SK-N-SH treated with all-trans-retinoic acid at 6 μM for 48 hours (cell line): ENCODE results near the gene GASK1B.

Experiments
- ATAC-seq: fragments of 200-7000 bp; cut with Tn5 transposase; 3 replicates; pipeline ENCODE4 v1.9.1; 2020; ENCODE audit warnings: mild to moderate bottlenecking, moderate library complexity
- ARNTL ChIP-seq: fragments of 450-650 bp; formaldehyde crosslinking; IDR thresholded peaks from 2 replicates; pipeline ENCODE4 v1.5.0; 2020; ENCODE audit warnings: low read depth, mild to moderate bottlenecking, moderate library complexity, borderline replicate concordance
- BACH2 ChIP-seq: fragments of 250-450 bp; sonication (Bioruptor Pico); IDR thresholded peaks from 2 replicates; pipeline ENCODE4 v1.9.0; 2021; ENCODE audit warnings: mild to moderate bottlenecking, borderline replicate concordance
- CSDC2 ChIP-seq: fragments of 250-450 bp; sonication (Bioruptor Pico); IDR thresholded peaks from 2 replicates; pipeline ENCODE4 v1.5.0; 2020; ENCODE audit warnings: mild to moderate bottlenecking, moderate library complexity
- ESRRG ChIP-seq: fragments of 250-450 bp; sonication (Bioruptor Pico); IDR thresholded peaks from 2 replicates; pipeline ENCODE4 v1.6.1; 2021; ENCODE audit warnings: mild to moderate bottlenecking
- GLIS3 ChIP-seq: fragments of 250-450 bp; sonication (Bioruptor Pico); IDR thresholded peaks from 2 replicates; pipeline ENCODE4 v1.5.0; 2020; ENCODE audit warnings: mild to moderate bottlenecking, moderate library complexity
- ISL1 ChIP-seq: fragments of 250-450 bp; sonication (Bioruptor Pico); IDR thresholded peaks from 2 replicates; pipeline ENCODE4 v2.1.2; 2022; ENCODE audit warnings: mild to moderate bottlenecking, moderate library complexity
- OSR1 ChIP-seq: fragments of 250-450 bp; sonication (Bioruptor Pico); IDR thresholded peaks from 2 replicates; pipeline ENCODE4 v1.8.0; 2022; ENCODE audit warnings: moderate library complexity, mild to moderate bottlenecking, inconsistent platforms
- PPARA ChIP-seq: fragments of 250-450 bp; sonication (Bioruptor Pico); IDR thresholded peaks from 2 replicates; pipeline ENCODE4 v1.5.0; 2020; ENCODE audit warnings: mild to moderate bottlenecking, borderline replicate concordance
- RARB ChIP-seq: fragments of 250-450 bp; sonication (Bioruptor Pico); IDR thresholded peaks from 2 replicates; pipeline ENCODE4 v1.8.0; 2021; ENCODE audit warnings: mild to moderate bottlenecking, moderate library complexity
- SNAI2 ChIP-seq: fragments of 250-450 bp; sonication (Bioruptor Pico); IDR thresholded peaks from 2 replicates; pipeline ENCODE4 v1.5.0; 2020; ENCODE audit warnings: mild to moderate bottlenecking, moderate library complexity
- TCF4 ChIP-seq: fragments of 250-450 bp; sonication (Bioruptor Pico); IDR thresholded peaks from 2 replicates; pipeline ENCODE4 v1.8.0; 2021; ENCODE audit warnings: mild to moderate bottlenecking, moderate library complexity, borderline replicate concordance
- TOX ChIP-seq: fragments of 250-450 bp; sonication (Bioruptor Pico); IDR thresholded peaks from 2 replicates; pipeline ENCODE4 v1.8.0; 2021; ENCODE audit warnings: mild to moderate bottlenecking, moderate library complexity, borderline replicate concordance
- ZC3H10 ChIP-seq: fragments of 250-450 bp; sonication (Bioruptor Pico); IDR thresholded peaks from 2 replicates; pipeline ENCODE4 v1.5.1; 2021; ENCODE audit warnings: mild to moderate bottlenecking, moderate library complexity
- ZFP3 ChIP-seq: fragments of 250-450 bp; sonication (Bioruptor Pico); IDR thresholded peaks from 2 replicates; pipeline ENCODE4 v1.5.0; 2020; ENCODE audit warnings: mild to moderate bottlenecking, moderate library complexity
- ZFP30 ChIP-seq: fragments of 450-650 bp; formaldehyde crosslinking; IDR thresholded peaks from 2 replicates; pipeline ENCODE4 v1.5.0; 2022; ENCODE audit warnings: mild to moderate bottlenecking, moderate library complexity
- ZNF565 ChIP-seq: fragments of 450-650 bp; formaldehyde crosslinking; conservative IDR thresholded peaks from 2 replicates; pipeline ENCODE4 v1.5.0; 2020; ENCODE audit warnings: low read depth, mild to moderate bottlenecking, moderate library complexity
- ZNF70 ChIP-seq: fragments of 450-650 bp; formaldehyde crosslinking; IDR thresholded peaks from 2 replicates; pipeline ENCODE4 v1.5.0; 2020; ENCODE audit warnings: mild to moderate bottlenecking, moderate library complexity
- ZNF8 ChIP-seq: fragments of 450-650 bp; formaldehyde crosslinking; IDR thresholded peaks from 2 replicates; pipeline ENCODE4 v1.5.0; 2020; ENCODE audit warnings: mild to moderate bottlenecking, moderate library complexity
- TF ChIP-seq, protein P1 (sequence below): fragments of 250-450 bp; sonication (Bioruptor Pico); IDR thresholded peaks from 2 replicates; pipeline ENCODE4 v1.5.1; 2020; ENCODE audit warnings: low read depth, mild to moderate bottlenecking, moderate library complexity
- TF ChIP-seq, protein P2 (sequence below): fragments of 250-450 bp; sonication (Bioruptor Pico); IDR thresholded peaks from 2 replicates; pipeline ENCODE4 v1.5.0; 2020; ENCODE audit warnings: mild to moderate bottlenecking, moderate library complexity
- TF ChIP-seq, protein P3 (sequence below): fragments of 250-450 bp; sonication (Bioruptor Pico); IDR thresholded peaks from 2 replicates; pipeline ENCODE4 v1.5.1; 2021; ENCODE audit warnings: mild to moderate bottlenecking, moderate library complexity
- TF ChIP-seq, protein P4 (sequence below): fragments of 250-450 bp; sonication (Bioruptor Pico); IDR thresholded peaks from 2 replicates; pipeline ENCODE4 v1.8.0; 2021; ENCODE audit warnings: low read depth, mild to moderate bottlenecking, moderate library complexity, borderline replicate concordance
- TF ChIP-seq, protein P5 (sequence below): fragments of 250-450 bp; sonication (Bioruptor Pico); IDR thresholded peaks from 2 replicates; pipeline ENCODE4 v1.8.0; 2020; ENCODE audit warnings: mild to moderate bottlenecking, moderate library complexity, borderline replicate concordance

GASK1B gene

DNA sequence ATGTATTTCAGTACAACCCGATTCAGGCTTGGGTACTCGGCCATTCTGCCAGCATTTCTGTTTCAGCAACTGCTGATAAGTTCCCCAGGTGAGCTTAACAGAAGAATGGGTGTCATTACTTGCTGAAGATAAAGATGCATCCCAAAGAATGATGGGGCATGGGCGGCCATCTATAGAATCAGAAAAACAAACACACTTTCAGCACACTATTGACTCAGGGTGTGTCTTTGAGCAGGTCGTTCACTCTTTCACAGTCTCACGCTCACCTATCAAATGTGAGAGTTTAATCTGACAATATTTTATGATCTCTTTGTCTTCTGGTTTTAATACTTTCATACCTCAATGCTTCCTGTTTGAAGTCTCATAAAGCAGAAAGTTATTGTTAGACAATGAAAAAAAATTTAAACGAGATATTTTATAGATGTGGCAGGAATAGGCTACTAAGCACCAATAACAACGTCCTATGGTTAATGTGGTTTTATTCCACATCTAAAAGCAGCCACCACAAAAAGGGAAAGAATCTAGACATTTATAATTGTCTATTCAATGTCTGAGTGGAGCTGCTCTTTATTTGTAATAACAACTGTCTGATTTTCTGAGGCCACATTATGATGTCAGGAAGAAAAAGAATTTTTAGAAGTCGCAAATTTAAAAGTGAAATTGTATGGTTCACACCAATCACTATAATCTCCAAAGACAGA is 17.0 kb downstream of the GASK1B start:
- TF ChIP-seq ZNF8 (CRISPR knock-in tag) = no peak
- no peak for TF ChIP-seq ISL1
- TF ChIP-seq ZFP3 (CRISPR knock-in tag) = no peak
- no peak for TF ChIP-seq ESRRG (CRISPR knock-in tag)
- TF ChIP-seq OSR1 (CRISPR knock-in tag) = no peak
- TF ChIP-seq ARNTL (CRISPR knock-in tag) = no peak
- TF ChIP-seq RARB (CRISPR knock-in tag) = no peak
- TF ChIP-seq SNAI2 = no peak
- TF ChIP-seq ZNF565 (CRISPR knock-in tag) = no peak
- TF ChIP-seq GLIS3 = no peak
- TF ChIP-seq, protein P1, sequence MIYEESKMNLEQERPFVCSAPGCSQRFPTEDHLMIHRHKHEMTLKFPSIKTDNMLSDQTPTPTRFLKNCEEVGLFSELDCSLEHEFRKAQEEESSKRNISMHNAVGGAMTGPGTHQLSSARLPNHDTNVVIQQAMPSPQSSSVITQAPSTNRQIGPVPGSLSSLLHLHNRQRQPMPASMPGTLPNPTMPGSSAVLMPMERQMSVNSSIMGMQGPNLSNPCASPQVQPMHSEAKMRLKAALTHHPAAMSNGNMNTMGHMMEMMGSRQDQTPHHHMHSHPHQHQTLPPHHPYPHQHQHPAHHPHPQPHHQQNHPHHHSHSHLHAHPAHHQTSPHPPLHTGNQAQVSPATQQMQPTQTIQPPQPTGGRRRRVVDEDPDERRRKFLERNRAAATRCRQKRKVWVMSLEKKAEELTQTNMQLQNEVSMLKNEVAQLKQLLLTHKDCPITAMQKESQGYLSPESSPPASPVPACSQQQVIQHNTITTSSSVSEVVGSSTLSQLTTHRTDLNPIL (CRISPR knock-in tag) = no peak
- TF ChIP-seq, protein P2, sequence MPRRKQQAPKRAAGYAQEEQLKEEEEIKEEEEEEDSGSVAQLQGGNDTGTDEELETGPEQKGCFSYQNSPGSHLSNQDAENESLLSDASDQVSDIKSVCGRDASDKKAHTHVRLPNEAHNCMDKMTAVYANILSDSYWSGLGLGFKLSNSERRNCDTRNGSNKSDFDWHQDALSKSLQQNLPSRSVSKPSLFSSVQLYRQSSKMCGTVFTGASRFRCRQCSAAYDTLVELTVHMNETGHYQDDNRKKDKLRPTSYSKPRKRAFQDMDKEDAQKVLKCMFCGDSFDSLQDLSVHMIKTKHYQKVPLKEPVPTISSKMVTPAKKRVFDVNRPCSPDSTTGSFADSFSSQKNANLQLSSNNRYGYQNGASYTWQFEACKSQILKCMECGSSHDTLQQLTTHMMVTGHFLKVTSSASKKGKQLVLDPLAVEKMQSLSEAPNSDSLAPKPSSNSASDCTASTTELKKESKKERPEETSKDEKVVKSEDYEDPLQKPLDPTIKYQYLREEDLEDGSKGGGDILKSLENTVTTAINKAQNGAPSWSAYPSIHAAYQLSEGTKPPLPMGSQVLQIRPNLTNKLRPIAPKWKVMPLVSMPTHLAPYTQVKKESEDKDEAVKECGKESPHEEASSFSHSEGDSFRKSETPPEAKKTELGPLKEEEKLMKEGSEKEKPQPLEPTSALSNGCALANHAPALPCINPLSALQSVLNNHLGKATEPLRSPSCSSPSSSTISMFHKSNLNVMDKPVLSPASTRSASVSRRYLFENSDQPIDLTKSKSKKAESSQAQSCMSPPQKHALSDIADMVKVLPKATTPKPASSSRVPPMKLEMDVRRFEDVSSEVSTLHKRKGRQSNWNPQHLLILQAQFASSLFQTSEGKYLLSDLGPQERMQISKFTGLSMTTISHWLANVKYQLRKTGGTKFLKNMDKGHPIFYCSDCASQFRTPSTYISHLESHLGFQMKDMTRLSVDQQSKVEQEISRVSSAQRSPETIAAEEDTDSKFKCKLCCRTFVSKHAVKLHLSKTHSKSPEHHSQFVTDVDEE (CRISPR knock-in tag) = no peak
- TF ChIP-seq TCF4 (CRISPR knock-in tag) = no peak
- no peak for TF ChIP-seq ZC3H10 (CRISPR knock-in tag)
- no peak for TF ChIP-seq BACH2 (CRISPR knock-in tag)
- TF ChIP-seq ZNF70 (CRISPR knock-in tag) = no peak
- no peak for TF ChIP-seq CSDC2 (CRISPR knock-in tag)
- TF ChIP-seq, protein P3, sequence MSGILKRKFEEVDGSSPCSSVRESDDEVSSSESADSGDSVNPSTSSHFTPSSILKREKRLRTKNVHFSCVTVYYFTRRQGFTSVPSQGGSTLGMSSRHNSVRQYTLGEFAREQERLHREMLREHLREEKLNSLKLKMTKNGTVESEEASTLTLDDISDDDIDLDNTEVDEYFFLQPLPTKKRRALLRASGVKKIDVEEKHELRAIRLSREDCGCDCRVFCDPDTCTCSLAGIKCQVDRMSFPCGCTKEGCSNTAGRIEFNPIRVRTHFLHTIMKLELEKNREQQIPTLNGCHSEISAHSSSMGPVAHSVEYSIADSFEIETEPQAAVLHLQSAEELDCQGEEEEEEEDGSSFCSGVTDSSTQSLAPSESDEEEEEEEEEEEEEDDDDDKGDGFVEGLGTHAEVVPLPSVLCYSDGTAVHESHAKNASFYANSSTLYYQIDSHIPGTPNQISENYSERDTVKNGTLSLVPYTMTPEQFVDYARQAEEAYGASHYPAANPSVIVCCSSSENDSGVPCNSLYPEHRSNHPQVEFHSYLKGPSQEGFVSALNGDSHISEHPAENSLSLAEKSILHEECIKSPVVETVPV (CRISPR knock-in tag) = no peak
- no peak for TF ChIP-seq PPARA (CRISPR knock-in tag)
- no peak for ATAC-seq

DNA sequence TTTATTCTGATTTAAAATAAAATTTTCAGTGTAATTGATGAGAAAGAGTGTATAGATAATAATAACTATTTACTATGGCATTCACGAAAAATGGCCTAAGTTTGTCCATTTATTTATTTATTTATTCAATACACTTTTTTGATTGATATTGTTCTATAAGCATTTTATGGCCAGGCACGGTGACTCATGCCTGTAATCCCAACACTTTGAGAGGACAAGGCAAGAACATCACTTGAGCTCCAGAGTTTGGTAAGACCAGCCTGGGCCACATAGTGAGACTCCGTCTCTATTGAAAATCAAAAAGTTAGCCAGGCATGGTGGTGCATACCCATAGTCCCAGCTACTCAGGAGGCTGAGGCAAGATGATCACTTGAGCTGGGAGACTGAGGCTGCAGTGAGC is 25.7 kb downstream of the GASK1B start:
- ATAC-seq = no peak
- TF ChIP-seq, protein P4, sequence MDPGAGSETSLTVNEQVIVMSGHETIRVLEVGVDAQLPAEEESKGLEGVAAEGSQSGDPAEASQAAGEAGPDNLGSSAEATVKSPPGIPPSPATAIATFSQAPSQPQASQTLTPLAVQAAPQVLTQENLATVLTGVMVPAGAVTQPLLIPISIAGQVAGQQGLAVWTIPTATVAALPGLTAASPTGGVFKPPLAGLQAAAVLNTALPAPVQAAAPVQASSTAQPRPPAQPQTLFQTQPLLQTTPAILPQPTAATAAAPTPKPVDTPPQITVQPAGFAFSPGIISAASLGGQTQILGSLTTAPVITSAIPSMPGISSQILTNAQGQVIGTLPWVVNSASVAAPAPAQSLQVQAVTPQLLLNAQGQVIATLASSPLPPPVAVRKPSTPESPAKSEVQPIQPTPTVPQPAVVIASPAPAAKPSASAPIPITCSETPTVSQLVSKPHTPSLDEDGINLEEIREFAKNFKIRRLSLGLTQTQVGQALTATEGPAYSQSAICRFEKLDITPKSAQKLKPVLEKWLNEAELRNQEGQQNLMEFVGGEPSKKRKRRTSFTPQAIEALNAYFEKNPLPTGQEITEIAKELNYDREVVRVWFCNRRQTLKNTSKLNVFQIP (CRISPR knock-in tag) = no peak
- TF ChIP-seq SNAI2 (no peak), PPARA (CRISPR knock-in tag) (no peak), ZNF565 (CRISPR knock-in tag) (no peak), ZFP30 (CRISPR knock-in tag) (no peak), ESRRG (CRISPR knock-in tag) (no peak)
- TF ChIP-seq, protein P5, sequence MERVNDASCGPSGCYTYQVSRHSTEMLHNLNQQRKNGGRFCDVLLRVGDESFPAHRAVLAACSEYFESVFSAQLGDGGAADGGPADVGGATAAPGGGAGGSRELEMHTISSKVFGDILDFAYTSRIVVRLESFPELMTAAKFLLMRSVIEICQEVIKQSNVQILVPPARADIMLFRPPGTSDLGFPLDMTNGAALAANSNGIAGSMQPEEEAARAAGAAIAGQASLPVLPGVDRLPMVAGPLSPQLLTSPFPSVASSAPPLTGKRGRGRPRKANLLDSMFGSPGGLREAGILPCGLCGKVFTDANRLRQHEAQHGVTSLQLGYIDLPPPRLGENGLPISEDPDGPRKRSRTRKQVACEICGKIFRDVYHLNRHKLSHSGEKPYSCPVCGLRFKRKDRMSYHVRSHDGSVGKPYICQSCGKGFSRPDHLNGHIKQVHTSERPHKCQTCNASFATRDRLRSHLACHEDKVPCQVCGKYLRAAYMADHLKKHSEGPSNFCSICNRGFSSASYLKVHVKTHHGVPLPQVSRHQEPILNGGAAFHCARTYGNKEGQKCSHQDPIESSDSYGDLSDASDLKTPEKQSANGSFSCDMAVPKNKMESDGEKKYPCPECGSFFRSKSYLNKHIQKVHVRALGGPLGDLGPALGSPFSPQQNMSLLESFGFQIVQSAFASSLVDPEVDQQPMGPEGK = no peak

DNA sequence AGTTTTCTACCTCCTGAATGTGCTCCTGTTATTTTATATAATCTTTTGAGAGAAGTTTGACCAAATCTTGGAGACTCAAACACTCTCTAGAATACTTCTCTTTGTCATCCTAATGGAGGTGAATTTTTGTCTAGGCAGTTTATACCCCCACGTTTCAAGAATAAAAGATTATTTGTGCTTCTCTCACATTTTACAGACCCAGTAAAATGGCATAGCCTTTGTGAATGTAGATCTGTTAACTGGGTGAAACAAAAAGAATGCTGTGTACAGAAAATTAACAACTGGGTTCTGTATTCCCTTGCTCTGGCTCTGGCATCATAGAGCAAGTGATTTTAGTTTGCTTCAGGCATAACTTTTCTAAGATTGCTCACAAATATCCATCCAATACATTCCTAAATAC is 26.1 kb downstream of the GASK1B start:
- TF ChIP-seq, protein P3 (CRISPR knock-in tag) = no peak
- TF ChIP-seq ZNF565 (CRISPR knock-in tag) (no peak), ZC3H10 (CRISPR knock-in tag) (no peak), TCF4 (CRISPR knock-in tag) (no peak), TOX (CRISPR knock-in tag) (no peak), ZFP30 (CRISPR knock-in tag) (no peak), SNAI2 (no peak)
- TF ChIP-seq, protein P1 (CRISPR knock-in tag) = no peak
- ATAC-seq = no peak
